Gastroesophageal sphincter (tissue), 4 donors: ENCODE measurements around the gene SPAG17. TPM values are rescaled to one million over a fixed set of nuclear protein-coding genes. Genes with fewer than 3 reads are reported as not detected.

ENCODE experiments used
- ATAC-seq: fragments of 150-250 bp; one replicate; pipeline ENCODE4 v1.9.1; 2016; ENCODE audit warnings: mild to moderate bottlenecking, moderate library complexity
- H3K27ac ChIP-seq, 4 donors: fragments of 200-600 bp; sonication (generic) in 3 of 4; 1 replicate in 3 of 4; 2 replicates in 1 of 4; pipeline ENCODE4 v1.5.1; 2016 to 2019
- H3K27me3 ChIP-seq: fragments of 200-600 bp; sonication (generic); one replicate; pipeline ENCODE4 v1.5.1; 2019
- H3K36me3 ChIP-seq, 2 donors: fragments of 200-600 bp; sonication (generic); one replicate each; pipeline ENCODE4 v1.5.1; 2019; ENCODE audit warnings: control low read depth in 1 of 2
- H3K4me1 ChIP-seq, 3 donors: fragments of 200-600 bp; sonication (generic); 1 replicate in 2 of 3; 2 replicates in 1 of 3; pipeline ENCODE4 v1.5.1; 2016 to 2019; ENCODE audit warnings: control low read depth in 2 of 3
- H3K4me3 ChIP-seq, 2 donors: fragments of 200-600 bp; sonication (generic); one replicate each; pipeline ENCODE4 v1.5.1; 2019; ENCODE audit warnings: mild to moderate bottlenecking in 1 of 2, moderate library complexity in 1 of 2
- H3K9me3 ChIP-seq, 3 donors: fragments of 200-600 bp; sonication (generic); one replicate each; pipeline ENCODE4 v1.5.1; 2017 to 2019; ENCODE audit warnings: control low read depth in 2 of 3
- CTCF ChIP-seq, 4 experiments: fragments of 200-600 bp in 2 of 4; fragments of 450-650 bp in 2 of 4; sonication (generic) in 1 of 4; IDR thresholded peaks; one replicate each; pipeline ENCODE4 v1.5.1; 2017 to 2019; ENCODE audit warnings: antibody characterized with exemption in 4 of 4, mild to moderate bottlenecking in 2 of 4, moderate library complexity in 2 of 4
- EP300 ChIP-seq: sonication (generic); formaldehyde crosslinking; IDR thresholded peaks from one replicate; pipeline ENCODE4 v1.6.1; 2017; ENCODE audit warnings: antibody characterized with exemption, mild to moderate bottlenecking
- POLR2A ChIP-seq, 2 donors: fragments of 450-650 bp; IDR thresholded peaks; one replicate each; pipeline ENCODE4 v1.6.1; 2017; ENCODE audit warnings: antibody characterized with exemption in 2 of 2, mild to moderate bottlenecking in 2 of 2, moderate library complexity in 1 of 2
- POLR2AphosphoS5 ChIP-seq: sonication (generic); formaldehyde crosslinking; IDR thresholded peaks from one replicate; pipeline ENCODE4 v1.6.1; 2017; ENCODE audit warnings: antibody characterized with exemption
- WGBS, 2 donors: methylation state at CpG; one replicate each; pipeline ENCODE4 v1.1.5; 2018; ENCODE audit warnings: low coverage in 1 of 2; 5-methylcytosine and 5-hydroxymethylcytosine counted together
- total RNA-seq, 4 donors: library from RNA; depleted of rRNA; stranded (reverse); fragments of >200 nt; gene quantifications; one replicate each; pipeline ENCODE4 v1.1.0, GENCODE V29; 2016

Gene SPAG17
- total RNA-seq, 4 donors from 2014 or later: 0.13 to 2.2 (median 0.42) TPM

- ATAC-seq: no peak
- Histone ChIP-seq H3K4me1 (no peaks in the 10 kb centered on the region), H3K27ac (no peak overlapping the region), H3K9me3 (no peaks in the 10 kb centered on the region), H3K36me3 (no peaks in the 10 kb centered on the region), H3K27me3 (no peaks in the 10 kb centered on the region), H3K4me3 (no peak overlapping the region)
- TF ChIP-seq POLR2AphosphoS5 (no peak), EP300 (no peak), POLR2A (IDR thresholded peaks at IDR 0.05) (no peak), CTCF (IDR thresholded peaks at IDR 0.05) (no peak)
- 84 to 93% methylated on average over 3 of the region's 3 CpGs for WGBS, 2 donors
Observed at GRCh38 chr1:118104951-118105350, 80.1 kb downstream of the SPAG17 start.

GRCh38 chr1:118102445-118102844, 82.6 kb downstream of the SPAG17 start:
- no peaks in the 10 kb centered on the region for H3K4me1 ChIP-seq
- H3K36me3 ChIP-seq: no peaks in the 10 kb centered on the region
- ATAC-seq: no peak
- no peak overlapping the region for H3K27ac ChIP-seq
- WGBS, 2 donors: 80 to 83% methylated on average over 3 of the region's 3 CpGs
- TF ChIP-seq CTCF (IDR thresholded peaks at IDR 0.05): no peak
- TF ChIP-seq EP300: no peak
- TF ChIP-seq POLR2A (IDR thresholded peaks at IDR 0.05): no peak
- no peak for TF ChIP-seq POLR2AphosphoS5
- no peaks in the 10 kb centered on the region for H3K9me3 ChIP-seq
- H3K4me3 ChIP-seq: no peak overlapping the region
- no peaks in the 10 kb centered on the region for H3K27me3 ChIP-seq

GRCh38 chr1:118101999-118102398, 83.0 kb downstream of the SPAG17 start:
- H3K27me3 ChIP-seq: no peaks in the 10 kb centered on the region
- 90 to 100% methylated on average over 1 of the region's 1 CpG for WGBS, 2 donors
- TF ChIP-seq EP300: no peak
- TF ChIP-seq POLR2A (IDR thresholded peaks at IDR 0.05): no peak
- no peak for TF ChIP-seq CTCF (IDR thresholded peaks at IDR 0.05)
- TF ChIP-seq POLR2AphosphoS5: no peak

GRCh38 chr1:118101515-118101844, 83.5 kb downstream of the SPAG17 start:
- 81 to 83% methylated on average over 9 of the region's 9 CpGs for WGBS, 2 donors
- Histone ChIP-seq H3K27me3 (no peaks in the 10 kb centered on the region), H3K36me3 (no peaks in the 10 kb centered on the region), H3K4me1 (no peaks in the 10 kb centered on the region), H3K4me3 (no peak overlapping the region), H3K27ac (no peak overlapping the region), H3K9me3 (no peaks in the 10 kb centered on the region)
- no peak for ATAC-seq
- TF ChIP-seq POLR2AphosphoS5: no peak
- no peak for TF ChIP-seq POLR2A (IDR thresholded peaks at IDR 0.05)
- TF ChIP-seq EP300: no peak
- TF ChIP-seq CTCF (IDR thresholded peaks at IDR 0.05): no peak

More at GRCh38 chr1:118101999-118102398, 83.0 kb downstream of the SPAG17 start:
- H3K27ac ChIP-seq: no peak overlapping the region
- no peak for ATAC-seq
- H3K4me3 ChIP-seq: no peak overlapping the region
- no peaks in the 10 kb centered on the region for H3K4me1 ChIP-seq
- H3K36me3 ChIP-seq: no peaks in the 10 kb centered on the region
- no peaks in the 10 kb centered on the region for H3K9me3 ChIP-seq

GRCh38 chr1:118100686-118101514, 84.1 kb downstream of the SPAG17 start:
- no peaks in the 10 kb centered on the region for H3K36me3 ChIP-seq
- no peak overlapping the region for H3K4me3 ChIP-seq
- TF ChIP-seq POLR2A (IDR thresholded peaks at IDR 0.05) (no peak), CTCF (IDR thresholded peaks at IDR 0.05) (no peak), EP300 (no peak), POLR2AphosphoS5 (no peak)
- ATAC-seq: no peak
- H3K27ac ChIP-seq: no peak overlapping the region
- no peaks in the 10 kb centered on the region for H3K9me3 ChIP-seq
- no peaks in the 10 kb centered on the region for H3K27me3 ChIP-seq
- H3K4me1 ChIP-seq: no peaks in the 10 kb centered on the region
